Gastrocnemius medialis (tissue), 4 donors: ENCODE data around the gene TMCC2.

ENCODE experiments used
- POLR2A ChIP-seq, 2 donors: fragments of 450-650 bp; IDR thresholded peaks; one replicate each; pipeline ENCODE4 v1.6.1; 2017; ENCODE audit warnings: antibody characterized with exemption in 2 of 2, mild to moderate bottlenecking in 2 of 2, moderate library complexity in 2 of 2
- TF ChIP-seq, protein P1 (sequence below), 5 experiments: fragments of 450-650 bp in 3 of 5; fragments of 200-600 bp in 2 of 5; sonication (generic) in 2 of 5; IDR thresholded peaks in 4 of 5; conservative IDR thresholded peaks in 1 of 5; 1 replicate in 4 of 5; 2 replicates in 1 of 5; pipeline ENCODE4 v1.5.1; 2016 to 2019; ENCODE audit warnings: antibody characterized with exemption in 5 of 5, mild to moderate bottlenecking in 3 of 5, moderate library complexity in 3 of 5

DNA sequence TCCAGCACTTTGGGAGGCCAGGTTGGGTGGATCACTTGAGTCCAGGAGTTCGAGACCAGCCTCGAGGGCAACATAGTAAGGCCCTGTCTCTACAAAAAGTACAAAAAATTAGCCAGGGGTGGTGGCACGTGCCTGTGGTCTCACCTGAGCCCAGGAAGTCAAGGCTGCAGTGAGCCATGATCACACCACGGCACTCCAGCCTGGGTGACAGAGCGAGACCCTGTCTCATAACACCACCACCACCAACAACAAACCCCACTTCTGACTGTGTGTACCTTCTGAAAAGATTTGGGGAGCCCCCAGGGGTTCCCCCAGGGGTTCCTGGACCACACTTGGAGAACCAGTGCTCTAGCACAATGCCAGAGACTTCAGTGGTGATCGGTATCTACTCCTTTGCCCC lies 63.9 kb downstream of the TMCC2 start:
- TF ChIP-seq POLR2A (IDR thresholded peaks at IDR 0.05): no peak
- TF ChIP-seq, protein P1, sequence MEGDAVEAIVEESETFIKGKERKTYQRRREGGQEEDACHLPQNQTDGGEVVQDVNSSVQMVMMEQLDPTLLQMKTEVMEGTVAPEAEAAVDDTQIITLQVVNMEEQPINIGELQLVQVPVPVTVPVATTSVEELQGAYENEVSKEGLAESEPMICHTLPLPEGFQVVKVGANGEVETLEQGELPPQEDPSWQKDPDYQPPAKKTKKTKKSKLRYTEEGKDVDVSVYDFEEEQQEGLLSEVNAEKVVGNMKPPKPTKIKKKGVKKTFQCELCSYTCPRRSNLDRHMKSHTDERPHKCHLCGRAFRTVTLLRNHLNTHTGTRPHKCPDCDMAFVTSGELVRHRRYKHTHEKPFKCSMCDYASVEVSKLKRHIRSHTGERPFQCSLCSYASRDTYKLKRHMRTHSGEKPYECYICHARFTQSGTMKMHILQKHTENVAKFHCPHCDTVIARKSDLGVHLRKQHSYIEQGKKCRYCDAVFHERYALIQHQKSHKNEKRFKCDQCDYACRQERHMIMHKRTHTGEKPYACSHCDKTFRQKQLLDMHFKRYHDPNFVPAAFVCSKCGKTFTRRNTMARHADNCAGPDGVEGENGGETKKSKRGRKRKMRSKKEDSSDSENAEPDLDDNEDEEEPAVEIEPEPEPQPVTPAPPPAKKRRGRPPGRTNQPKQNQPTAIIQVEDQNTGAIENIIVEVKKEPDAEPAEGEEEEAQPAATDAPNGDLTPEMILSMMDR (IDR thresholded peaks at IDR 0.05 in 4 of 5, conservative IDR thresholded peaks at IDR 0.05 in 1 of 5): no peak
